ENCODE results near the gene POLR1A.
A peak's percentile ranks its signal among the peaks of the same experiment; 100 is the strongest.

Gene POLR1A

GRCh38 chr2:86062043-86062442, 43.6 kb downstream of the POLR1A start:
- H3K27me3 ChIP-seq (ENCODE audit: insufficient read depth, low read length, poor library complexity), result no peaks in the 10 kb centered on the region
- H4K20me1 ChIP-seq (ENCODE audit: insufficient read depth, low read length), result no peaks in the 10 kb centered on the region
- no peak overlapping the region for H3K4me3 ChIP-seq (ENCODE audit: low read depth in 1 of 2, low read length in 2 of 2)
- no peak overlapping the region for H3K9ac ChIP-seq (ENCODE audit: low read depth, low read length)
- H3K4me1 ChIP-seq (ENCODE audit: insufficient read depth, low read length), result no peaks in the 10 kb centered on the region
- no peak overlapping the region for H3K4me2 ChIP-seq (ENCODE audit: insufficient read depth, low read length)
- no peak overlapping the region for H2AFZ ChIP-seq (ENCODE audit: low read depth, low read length)
- no peak for DNase-seq
- TF ChIP-seq EZH2 (IDR thresholded peaks at IDR 0.05; ENCODE audit: borderline replicate concordance, low read depth, low read length, severe bottlenecking) (no peak), CTCF (IDR thresholded peaks at IDR 0.05; ENCODE audit: borderline replicate concordance, extremely low read depth, low read length, poor library complexity, severe bottlenecking) (no peak)
- H3K36me3 ChIP-seq (ENCODE audit: insufficient read depth, low read length), result peaks cover 89% of the 10 kb centered on the region
- H3K79me2 ChIP-seq (ENCODE audit: insufficient read depth, low read length), result no peaks in the 10 kb centered on the region
- no peak for ATAC-seq (ENCODE audit: insufficient read depth, low read depth)
- no peaks in the 10 kb centered on the region for H3K9me3 ChIP-seq (ENCODE audit: insufficient read depth, low read length, severe bottlenecking)
- H3K27ac ChIP-seq (ENCODE audit: low read length), result no peak overlapping the region

GRCh38 chr2:86056590-86057331, 48.9 kb downstream of the POLR1A start:
- no peak for TF ChIP-seq EZH2 (IDR thresholded peaks at IDR 0.05; ENCODE audit: borderline replicate concordance, low read depth, low read length, severe bottlenecking)
- no peak for TF ChIP-seq CTCF (IDR thresholded peaks at IDR 0.05; ENCODE audit: borderline replicate concordance, extremely low read depth, low read length, poor library complexity, severe bottlenecking)
- H3K9me3 ChIP-seq (ENCODE audit: insufficient read depth, low read length, severe bottlenecking), result no peaks in the 10 kb centered on the region
- peaks cover 86% of the 10 kb centered on the region for H3K36me3 ChIP-seq (ENCODE audit: insufficient read depth, low read length)
- H4K20me1 ChIP-seq (ENCODE audit: insufficient read depth, low read length), result no peaks in the 10 kb centered on the region
- no peak overlapping the region for H3K27ac ChIP-seq (ENCODE audit: low read length)
- no peaks in the 10 kb centered on the region for H3K27me3 ChIP-seq (ENCODE audit: insufficient read depth, low read length, poor library complexity)
- H3K79me2 ChIP-seq (ENCODE audit: insufficient read depth, low read length), result no peaks in the 10 kb centered on the region
- ATAC-seq (ENCODE audit: insufficient read depth, low read depth) (no peak), DNase-seq (no peak)
- H2AFZ ChIP-seq (ENCODE audit: low read depth, low read length), result no peak overlapping the region
- H3K4me1 ChIP-seq (ENCODE audit: insufficient read depth, low read length), result no peaks in the 10 kb centered on the region
- H3K4me3 ChIP-seq (ENCODE audit: low read depth in 1 of 2, low read length in 2 of 2), result no peak overlapping the region
- no peak overlapping the region for H3K4me2 ChIP-seq (ENCODE audit: insufficient read depth, low read length)
- no peak overlapping the region for H3K9ac ChIP-seq (ENCODE audit: low read depth, low read length)

- H3K27me3 ChIP-seq (ENCODE audit: insufficient read depth, low read length, poor library complexity), result no peaks in the 10 kb centered on the region
- H3K4me3 ChIP-seq (ENCODE audit: low read depth in 1 of 2, low read length in 2 of 2), result no peak overlapping the region
- H3K4me1 ChIP-seq (ENCODE audit: insufficient read depth, low read length), result no peaks in the 10 kb centered on the region
- no peaks in the 10 kb centered on the region for H3K79me2 ChIP-seq (ENCODE audit: insufficient read depth, low read length)
- H3K36me3 ChIP-seq (ENCODE audit: insufficient read depth, low read length), result peaks cover 84% of the 10 kb centered on the region
- no peaks in the 10 kb centered on the region for H3K9me3 ChIP-seq (ENCODE audit: insufficient read depth, low read length, severe bottlenecking)
- no peak for DNase-seq
- no peaks in the 10 kb centered on the region for H4K20me1 ChIP-seq (ENCODE audit: insufficient read depth, low read length)
- peak overlapping the region; percentile 8; the same call in 1 of the 2 replicates for H3K27ac ChIP-seq (ENCODE audit: low read length)
- no peak overlapping the region for H3K9ac ChIP-seq (ENCODE audit: low read depth, low read length)
- no peak for ATAC-seq (ENCODE audit: insufficient read depth, low read depth)
- no peak overlapping the region for H3K4me2 ChIP-seq (ENCODE audit: insufficient read depth, low read length)
- H2AFZ ChIP-seq (ENCODE audit: low read depth, low read length), result no peak overlapping the region
- TF ChIP-seq EZH2 (IDR thresholded peaks at IDR 0.05; ENCODE audit: borderline replicate concordance, low read depth, low read length, severe bottlenecking), result no peak
- no peak for TF ChIP-seq CTCF (IDR thresholded peaks at IDR 0.05; ENCODE audit: borderline replicate concordance, extremely low read depth, low read length, poor library complexity, severe bottlenecking)
These were observed 50.4 kb downstream of the POLR1A start for GRCh38 chr2:86055314-86055713.

All from DND-41 (cell line).